DND-41 (cell line): ENCODE measurements around the gene SPIB.

Experiments
- EZH2 ChIP-seq: IDR thresholded peaks from 3 replicates; pipeline ENCODE4 v1.6.1; 2012; ENCODE audit warnings: borderline replicate concordance, low read depth, mild to moderate bottlenecking, moderate library complexity, low read length, inconsistent platforms; ENCODE audit not compliant: severe bottlenecking
- TF ChIP-seq, protein P1 (sequence below): IDR thresholded peaks from 2 replicates; pipeline ENCODE4 v1.5.1; 2012; ENCODE audit warnings: borderline replicate concordance, low read length, moderate library complexity, mild to moderate bottlenecking; ENCODE audit not compliant: poor library complexity, severe bottlenecking; ENCODE audit errors: extremely low read depth

DNA sequence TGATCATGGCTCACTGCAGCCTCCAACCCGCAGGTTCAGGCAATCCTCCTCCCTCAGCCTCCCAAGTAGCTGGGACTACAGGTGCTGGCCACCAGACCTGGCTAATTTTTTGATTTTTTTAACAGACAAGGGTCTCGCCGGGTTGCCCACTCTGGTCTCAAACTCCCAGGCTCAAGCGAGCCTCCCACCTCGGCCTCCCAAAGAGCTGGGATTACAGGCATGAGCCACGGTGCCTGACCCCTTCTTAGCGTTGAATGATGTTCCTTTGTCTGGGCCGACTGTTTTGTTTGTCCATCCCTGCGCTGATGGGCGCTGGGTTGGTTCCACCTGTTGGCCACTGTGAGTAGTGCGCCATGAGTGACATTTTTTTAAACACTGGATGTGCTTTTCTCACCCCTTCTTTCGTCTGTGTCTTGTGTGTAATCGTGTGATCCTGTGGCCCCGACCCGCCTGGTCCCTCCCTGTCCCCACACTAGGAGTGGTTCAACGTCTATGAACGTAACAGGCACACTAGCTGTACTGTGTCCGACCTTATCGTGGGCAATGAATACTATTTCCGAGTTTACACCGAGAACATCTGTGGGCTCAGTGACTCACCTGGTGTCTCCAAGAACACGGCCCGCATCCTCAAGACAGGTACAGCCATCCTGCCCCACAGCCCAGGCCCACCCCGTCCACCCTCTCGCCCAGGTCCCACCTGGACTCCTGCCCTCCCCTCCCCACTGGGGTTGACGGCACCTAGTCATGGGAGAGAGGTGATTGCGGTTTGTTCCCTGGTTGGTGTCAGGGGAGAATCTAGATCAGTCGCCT lies 42.5 kb downstream of the SPIB start:
- TF ChIP-seq, protein P1, sequence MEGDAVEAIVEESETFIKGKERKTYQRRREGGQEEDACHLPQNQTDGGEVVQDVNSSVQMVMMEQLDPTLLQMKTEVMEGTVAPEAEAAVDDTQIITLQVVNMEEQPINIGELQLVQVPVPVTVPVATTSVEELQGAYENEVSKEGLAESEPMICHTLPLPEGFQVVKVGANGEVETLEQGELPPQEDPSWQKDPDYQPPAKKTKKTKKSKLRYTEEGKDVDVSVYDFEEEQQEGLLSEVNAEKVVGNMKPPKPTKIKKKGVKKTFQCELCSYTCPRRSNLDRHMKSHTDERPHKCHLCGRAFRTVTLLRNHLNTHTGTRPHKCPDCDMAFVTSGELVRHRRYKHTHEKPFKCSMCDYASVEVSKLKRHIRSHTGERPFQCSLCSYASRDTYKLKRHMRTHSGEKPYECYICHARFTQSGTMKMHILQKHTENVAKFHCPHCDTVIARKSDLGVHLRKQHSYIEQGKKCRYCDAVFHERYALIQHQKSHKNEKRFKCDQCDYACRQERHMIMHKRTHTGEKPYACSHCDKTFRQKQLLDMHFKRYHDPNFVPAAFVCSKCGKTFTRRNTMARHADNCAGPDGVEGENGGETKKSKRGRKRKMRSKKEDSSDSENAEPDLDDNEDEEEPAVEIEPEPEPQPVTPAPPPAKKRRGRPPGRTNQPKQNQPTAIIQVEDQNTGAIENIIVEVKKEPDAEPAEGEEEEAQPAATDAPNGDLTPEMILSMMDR: peak; percentile 90
- TF ChIP-seq EZH2: no peak
